ENCODE measurements around the gene ZNF236.

The ZNF236 gene

DNA sequence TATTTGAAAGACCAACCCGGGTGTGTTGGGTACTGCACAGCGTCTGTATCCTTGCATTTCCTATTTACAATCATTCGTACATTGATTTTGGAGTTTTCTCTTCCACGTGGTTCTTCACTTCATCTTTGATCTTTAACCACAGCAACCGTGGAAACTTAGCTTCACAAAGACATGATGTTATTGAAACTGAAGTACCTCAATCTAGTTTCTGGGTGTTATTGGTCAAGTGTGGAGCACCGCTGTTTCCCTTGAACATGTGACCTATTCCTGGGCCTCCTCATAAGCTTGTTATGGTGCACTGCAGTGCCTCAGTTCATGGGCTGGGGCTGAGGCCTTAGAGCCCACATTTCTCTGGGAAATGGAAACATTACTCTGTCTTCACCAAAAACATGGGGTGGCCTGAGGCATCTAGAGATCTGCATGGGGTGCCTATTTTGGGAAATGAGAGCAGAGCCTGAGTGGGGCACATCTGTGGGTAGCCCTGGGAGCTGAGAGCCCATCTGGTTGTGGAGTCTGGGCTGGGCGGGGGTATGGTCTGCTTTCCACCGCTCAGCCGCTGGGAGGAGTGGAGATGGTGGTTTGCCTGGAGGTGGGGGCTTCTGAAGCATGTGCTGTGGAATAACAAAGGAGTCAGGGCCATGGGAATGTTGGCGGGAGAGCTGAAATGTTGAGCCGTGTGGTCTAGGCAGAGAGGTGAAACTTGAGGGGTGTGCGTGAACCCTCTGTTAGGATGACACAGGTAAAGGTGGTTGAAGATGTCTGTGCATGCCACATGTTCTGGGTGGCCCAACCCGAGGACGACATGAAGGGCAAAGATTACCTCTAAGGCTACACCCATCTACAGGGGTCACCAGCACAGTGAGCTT is 37.4 kb downstream of the ZNF236 start:
- no peak for DNase-seq (ENCODE audit: low read depth in 2 of 2)

DNA sequence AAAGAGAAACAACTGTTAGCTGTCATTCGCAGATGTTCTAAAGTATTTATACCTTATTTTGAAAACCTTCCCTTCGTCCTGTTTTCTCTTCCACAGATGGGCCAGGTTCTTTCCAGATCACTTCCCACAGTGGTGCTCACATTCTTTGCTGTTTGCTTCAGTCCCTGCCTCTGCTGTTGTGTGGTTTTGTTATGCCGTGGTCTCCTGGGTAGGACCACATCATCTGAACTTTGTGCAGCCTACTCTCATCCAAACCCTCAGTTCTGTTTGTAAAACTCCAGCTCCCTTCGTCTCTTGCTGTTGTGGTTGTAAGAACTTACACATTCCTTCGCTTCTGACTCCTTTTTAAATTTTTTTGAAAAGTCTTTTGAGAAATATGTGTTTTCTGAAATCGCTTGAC is 38.1 kb downstream of the ZNF236 start:
- no peak for DNase-seq (ENCODE audit: low read depth in 2 of 2)

DNA sequence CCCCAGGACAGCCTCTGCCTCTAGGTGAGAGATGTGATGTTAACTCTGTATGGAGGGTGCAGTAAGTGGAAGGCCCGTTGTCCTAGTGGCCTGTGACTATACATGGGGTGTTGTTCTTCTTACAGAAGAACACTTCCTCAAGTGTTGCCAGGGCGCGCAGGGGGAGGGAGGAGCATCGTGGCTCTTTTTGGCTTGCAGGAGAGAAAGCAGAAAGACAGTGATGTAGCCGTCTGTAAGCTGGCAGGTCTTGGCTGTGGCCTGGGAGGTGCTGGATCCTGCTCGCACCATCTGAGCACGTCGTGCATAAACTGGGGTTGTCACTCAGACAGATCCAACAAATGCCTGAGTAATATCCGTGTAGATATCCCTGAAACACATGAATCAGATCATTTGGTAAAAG is 44.3 kb downstream of the ZNF236 start:
- no peak for DNase-seq (ENCODE audit: low read depth in 2 of 2)

DNA sequence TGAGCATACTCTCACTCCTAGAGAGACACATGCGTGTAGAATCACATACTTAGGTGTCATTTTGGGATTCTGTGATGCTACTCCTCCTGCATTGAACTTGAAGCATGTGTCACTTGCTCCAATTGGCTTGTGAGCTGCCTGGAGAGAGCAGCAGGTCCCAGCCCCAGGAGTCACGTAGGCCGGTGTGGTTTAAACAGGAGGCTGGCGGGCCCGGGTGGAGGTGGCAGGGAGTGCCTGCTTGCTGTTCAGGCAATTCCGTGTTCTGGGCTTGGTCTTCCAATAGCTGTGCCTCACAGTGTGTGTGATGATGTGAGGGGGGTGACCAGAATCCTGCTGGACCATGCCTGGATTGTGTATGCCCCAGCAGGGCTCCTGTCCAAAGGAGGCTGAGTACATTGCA is 51.0 kb downstream of the ZNF236 start:
- DNase-seq (ENCODE audit: low read depth in 2 of 2), result no peak

DNA sequence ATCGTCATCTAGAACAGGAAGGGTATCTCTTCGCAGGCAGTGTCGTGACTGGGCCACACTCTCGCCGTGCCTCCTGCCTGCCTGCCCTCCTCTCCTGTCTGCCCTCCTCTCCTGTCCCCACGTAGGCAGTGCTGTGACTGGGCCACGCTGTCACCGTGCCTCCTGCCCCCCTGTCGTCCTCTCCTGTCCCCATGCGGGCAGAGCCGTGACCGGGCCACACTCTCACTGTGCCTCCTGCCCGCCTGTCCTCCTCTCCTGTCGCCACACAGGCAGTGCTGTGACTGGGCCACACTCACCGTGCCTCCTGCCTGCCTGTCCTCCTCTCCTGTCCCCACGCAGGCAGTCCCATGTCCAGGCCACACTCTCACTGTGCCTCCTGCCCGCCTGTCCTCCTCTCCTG is 51.4 kb downstream of the ZNF236 start:
- no peak for DNase-seq (ENCODE audit: low read depth in 2 of 2)

DNA sequence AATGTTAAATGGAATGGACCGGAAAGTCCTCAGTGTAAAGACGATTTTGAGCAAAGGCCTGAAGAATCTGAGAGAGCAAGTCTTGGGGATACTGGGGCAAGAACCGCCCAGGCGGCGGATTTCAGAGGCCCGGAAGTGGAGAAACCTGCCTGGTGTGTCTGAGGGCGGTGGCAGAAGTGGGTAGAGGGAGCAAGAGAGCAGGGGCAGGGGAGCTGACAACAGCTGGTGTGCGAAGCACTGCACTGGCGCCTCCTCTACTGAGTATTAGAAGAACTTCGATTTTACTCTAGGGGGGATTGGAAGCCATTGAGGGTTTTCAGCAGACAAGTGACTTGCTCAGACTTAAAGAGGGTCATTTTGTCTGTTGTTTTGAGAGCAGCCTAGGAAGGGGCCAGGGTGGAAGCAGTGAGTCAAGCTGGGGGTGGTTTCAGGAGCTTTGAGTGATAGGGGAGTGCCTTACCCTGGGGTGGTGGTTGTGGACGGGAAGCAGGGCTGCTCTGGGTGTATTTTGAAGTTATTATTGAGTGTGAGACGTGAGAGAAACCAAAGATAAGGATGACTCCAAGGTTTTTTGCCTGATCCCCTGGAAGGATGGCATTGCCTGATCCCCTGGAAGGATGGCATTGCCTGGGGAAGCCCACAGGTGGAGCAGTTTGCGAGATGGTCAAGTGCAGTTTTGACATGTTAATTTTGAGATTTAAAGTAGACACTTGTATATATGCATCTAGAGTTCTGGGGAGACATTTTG is 52.5 kb downstream of the ZNF236 start:
- no peak for DNase-seq (ENCODE audit: low read depth in 2 of 2)

DNA sequence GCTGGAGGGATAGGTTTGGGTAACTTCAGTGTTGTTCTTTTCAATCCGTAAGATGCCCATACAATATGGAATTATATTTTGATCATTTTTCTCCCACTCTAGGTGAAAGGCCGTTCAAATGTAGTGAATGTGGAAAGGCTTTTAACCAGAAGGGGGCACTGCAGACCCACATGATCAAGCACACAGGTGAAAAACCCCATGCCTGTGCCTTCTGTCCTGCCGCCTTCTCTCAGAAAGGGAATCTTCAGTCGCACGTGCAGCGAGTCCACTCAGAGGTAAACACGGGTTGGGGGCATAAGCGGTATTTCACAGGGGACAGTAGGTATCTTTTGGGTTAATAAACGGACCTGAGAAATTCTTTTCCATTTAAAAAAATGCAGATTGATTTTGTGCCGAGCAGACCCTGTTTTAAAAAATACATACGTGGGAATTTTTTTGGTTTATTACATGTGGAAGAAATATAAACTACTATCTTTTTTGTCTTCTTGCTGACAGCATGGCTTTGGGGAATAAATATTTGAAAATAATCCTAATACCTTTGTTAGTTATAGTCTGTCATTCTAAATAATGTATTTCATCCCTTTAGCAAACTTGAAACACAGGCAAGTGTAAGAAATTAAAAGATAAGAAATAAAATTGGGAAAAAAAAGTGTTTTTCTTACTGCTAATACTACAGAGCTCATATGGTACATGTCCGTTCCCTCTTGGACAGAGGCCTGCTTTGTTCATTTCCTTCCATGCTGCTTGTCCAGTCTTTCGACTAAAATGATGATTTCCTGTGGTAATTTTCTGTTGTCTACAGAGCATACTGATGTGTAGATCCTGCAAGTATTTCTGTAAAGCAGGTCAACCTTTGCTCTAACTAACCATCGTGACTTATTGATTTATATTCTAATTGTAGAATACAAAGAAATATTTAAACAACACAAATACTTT is 53.3 kb downstream of the ZNF236 start:
- peak in 1 of 2 donors; percentile 8 for DNase-seq (ENCODE audit: low read depth in 2 of 2)

DNA sequence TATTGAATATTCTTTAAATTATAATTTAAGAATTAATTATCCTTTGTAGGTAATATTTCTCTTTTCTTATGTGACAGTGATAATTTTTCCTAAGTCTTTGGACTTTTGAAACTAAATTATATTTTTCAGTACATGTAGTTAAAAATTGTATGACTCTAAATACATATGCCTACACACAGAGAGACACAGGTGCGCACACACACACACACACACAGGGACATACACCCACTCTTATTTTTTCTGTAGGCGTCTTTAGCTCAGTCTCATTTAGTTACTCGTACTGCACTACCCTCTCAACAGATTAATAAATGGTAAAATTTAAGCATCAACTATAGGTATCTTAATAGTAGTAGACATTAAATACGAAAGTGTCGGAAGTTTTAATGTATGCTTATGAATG is 56.1 kb downstream of the ZNF236 start:
- no peak for DNase-seq (ENCODE audit: low read depth in 2 of 2)

DNA sequence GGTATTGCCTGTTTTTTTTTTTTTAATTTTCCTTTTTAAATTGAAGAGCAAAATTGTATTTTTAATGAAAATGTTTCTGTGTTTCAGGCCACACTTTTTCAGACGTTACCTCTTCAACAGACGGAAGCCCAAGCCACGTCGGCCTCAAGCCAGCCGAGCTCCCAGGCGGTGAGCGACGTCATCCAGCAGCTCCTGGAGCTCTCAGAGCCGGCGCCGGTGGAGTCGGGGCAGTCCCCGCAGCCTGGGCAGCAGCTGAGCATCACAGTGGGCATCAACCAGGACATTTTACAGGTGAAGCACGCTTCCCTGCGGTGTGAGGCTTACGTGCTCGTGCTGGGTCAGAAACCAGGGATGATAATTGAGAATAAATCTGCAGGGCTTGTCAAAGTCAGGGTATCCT is 57.7 kb downstream of the ZNF236 start:
- DNase-seq (ENCODE audit: low read depth in 2 of 2), result no peak

DNA sequence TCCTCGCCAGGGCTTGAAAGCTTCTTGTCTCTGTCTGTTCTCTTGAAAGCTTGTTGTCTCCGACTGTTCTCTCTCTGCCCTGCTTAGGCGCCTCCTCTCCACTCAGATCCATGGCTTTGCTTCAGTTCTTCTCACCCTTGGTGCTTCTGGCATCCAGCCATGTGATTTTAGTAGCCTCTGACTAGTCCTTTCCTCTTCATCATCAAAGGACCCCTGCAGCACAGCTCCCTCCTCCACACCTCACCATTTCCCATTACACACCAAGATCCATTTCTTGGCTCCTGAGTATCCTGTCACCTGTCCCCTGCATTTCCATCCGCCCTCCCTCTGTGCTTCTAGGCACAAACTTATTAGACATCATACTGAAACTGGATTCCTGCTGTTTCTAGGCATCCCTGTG is 59.4 kb downstream of the ZNF236 start:
- no peak for DNase-seq (ENCODE audit: low read depth in 2 of 2)

DNA sequence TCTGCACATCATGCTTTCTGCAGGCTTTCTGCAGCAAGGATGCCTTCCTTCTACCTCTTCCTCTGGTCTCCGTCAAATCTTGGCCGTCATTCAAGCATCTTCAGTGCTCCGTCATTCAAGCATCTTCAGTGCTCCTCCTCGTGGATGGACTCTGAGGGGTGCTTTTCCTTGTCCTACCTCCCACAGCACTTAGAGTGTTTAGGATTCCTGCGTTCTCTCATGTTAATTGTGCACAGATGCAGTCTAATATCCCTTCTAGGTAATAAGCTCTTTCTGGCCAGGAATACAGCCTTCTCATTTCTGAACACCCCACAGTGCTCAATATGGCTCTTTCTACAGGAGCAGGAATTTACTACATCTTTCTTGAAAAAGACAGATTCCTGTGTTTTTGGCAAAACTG is 59.8 kb downstream of the ZNF236 start:
- no peak for DNase-seq (ENCODE audit: low read depth in 2 of 2)

DNA sequence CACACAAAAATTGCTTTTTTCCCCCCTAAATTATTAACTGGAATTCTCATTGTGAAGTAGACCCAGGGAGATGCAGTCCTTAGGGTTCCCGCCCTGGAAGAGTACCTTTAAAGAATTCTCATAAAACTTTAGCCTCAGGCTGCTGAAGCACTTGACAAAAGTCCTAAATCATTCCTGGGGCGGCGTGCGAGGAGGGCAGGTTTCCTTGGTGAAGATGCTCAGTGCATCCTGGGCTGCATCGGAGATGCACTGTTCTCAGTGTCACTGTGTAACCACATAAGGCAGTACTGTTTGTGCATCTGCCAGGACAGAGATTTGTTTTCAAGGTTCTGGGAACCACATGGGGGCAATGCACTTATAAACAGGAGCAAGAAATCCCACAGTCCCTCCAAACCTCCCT is 62.6 kb downstream of the ZNF236 start:
- no peak for DNase-seq (ENCODE audit: low read depth in 2 of 2)

DNA sequence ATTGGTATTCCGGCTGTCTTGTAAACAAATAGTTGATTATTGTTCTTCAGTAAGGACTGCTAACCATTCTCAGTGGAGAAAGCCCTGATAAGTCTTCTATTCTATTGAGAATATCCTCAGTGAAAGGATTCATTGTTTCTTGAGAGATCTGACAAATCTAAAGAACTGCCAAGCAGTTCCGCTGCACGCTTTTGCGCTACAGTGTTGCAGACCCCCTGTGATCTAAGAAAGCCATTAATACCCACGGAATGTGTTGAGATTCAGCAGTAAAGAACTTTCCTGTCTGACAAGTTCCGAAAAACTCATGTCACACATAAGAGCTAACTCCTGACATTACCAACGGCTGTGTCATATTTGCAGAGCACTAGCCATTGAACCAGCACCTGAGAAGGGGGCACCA is 63.8 kb downstream of the ZNF236 start:
- DNase-seq (ENCODE audit: low read depth in 2 of 2), result no peak

DNA sequence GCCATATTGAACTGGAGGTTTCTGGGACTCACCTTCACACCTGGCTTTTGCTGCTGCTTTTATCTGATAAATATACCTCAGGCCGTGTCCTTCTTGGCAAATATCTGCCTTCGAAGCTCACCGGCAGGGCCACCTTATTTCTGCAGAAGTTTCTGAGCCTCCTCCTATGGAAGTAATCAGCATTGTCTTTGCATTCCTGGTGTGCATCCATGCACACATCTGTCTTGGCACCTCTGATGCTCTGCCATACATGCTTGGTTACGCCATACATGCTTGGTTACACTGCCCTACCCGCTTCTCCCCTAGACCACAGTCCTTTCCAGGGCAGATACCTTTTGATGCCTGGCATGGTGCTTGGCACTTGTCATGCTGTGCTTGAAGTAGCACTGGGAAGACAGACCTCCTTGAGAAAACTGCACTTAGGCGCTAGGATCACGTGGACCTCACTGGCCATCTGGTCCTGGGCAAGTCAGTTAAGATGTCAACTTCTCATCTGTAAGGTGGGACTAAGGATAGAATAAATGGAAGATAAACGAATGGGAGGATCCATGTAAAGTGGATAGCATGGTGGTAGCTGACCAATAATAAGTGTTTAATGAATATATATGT is 66.8 kb downstream of the ZNF236 start:
- DNase-seq (ENCODE audit: low read depth in 2 of 2), result no peak

DNA sequence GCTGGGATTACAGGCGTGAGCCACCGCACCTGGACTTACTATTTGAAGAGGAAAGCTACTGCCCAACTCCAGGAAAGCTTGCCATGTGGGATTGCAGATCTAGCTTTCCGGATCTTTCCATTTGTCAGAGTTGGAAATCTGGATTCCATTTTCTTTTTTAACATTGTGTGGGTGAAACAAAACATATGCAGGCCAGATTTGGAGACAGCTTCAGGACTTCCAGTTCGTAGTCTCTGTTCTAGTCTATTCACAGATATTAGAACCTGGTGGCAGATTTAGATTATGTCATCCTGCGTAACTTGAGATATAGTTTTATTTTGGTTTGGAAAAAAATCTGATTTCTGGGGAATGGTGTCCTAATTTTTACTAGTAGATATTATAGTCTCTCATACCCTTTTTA is 70.5 kb downstream of the ZNF236 start:
- DNase-seq (ENCODE audit: low read depth in 2 of 2), result no peak

DNA sequence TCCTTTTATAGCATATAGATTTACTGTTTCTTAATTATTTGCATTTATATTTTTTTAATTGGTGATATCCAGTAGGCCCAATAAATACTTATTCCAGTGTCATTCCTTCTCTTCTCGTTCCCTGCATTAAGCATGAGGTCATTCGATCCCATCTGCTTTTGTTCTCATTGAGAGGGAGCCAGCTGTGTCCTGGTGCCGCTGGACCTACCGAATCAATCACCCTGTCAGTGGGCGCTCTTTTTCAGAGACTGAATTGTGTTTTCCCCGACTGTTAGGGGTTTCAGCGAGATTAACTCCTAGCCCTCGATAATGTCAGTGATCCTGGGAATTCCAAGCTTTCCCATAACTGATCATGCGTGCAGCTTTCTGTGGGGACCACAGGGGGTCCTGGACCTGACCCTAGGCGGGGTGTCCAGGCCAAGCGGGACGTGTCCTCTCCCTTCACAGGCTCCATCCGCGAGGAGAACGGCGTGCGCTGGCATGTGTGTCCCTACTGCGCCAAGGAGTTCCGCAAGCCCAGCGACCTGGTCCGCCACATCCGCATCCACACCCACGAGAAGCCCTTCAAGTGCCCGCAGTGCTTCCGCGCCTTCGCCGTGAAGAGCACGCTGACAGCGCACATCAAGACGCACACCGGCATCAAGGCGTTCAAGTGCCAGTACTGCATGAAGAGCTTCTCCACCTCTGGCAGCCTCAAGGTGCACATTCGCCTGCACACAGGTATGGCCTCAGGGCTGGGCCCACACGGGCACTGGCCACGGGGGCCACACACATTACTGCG is 72.4 kb downstream of the ZNF236 start:
- DNase-seq (ENCODE audit: low read depth in 2 of 2), result no peak

DNA sequence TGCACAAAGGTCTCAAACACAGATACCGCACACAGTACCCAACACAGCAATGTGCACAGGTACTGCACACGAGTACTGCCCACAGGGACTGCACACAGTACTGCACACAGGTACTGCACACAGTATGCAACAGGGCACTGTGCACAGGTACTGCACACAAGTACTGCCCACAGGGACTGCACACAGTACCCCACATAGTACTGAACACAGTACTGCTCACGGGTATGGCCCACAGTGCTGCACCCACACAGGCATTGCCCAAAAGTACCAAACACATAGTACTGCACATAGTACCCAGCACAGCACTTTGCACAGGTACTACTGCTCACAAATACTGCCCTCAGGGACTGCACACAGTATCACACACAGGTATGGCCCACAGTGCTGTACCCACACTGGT is 73.1 kb downstream of the ZNF236 start:
- DNase-seq (ENCODE audit: low read depth in 2 of 2), result no peak

DNA sequence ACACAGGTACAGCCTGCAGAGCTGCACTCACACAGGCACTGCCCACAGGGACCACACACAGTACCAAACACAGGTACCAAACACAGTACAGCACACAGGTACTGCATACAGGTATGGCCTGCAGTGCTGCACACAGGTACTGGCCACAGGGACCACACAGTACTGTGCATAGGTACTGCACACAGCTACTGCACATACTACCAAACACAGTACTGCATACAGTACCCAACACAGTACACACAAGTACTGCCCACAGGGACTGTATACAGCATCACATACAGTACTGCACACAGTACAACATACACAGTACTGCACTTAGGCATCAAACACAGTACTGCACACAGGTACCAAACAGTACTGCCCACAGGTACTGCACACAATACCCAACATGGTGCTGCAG is 74.3 kb downstream of the ZNF236 start:
- no peak for DNase-seq (ENCODE audit: low read depth in 2 of 2)

DNA sequence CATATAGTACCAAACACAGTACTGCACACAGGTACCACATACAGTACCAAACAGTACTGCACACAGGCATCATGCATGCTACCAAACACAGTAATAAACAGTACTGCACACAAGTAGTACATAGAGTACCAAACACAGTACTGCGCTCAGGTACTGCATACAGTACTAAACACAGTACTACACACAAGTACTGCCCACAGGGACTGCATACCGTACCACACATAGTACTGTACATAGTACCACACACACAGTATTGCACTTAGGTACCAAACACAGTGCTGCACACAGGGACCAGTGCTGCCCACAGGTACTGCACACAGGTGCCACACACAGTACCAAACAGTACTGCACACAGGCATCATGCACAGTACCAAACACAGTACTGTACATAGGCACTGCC is 74.9 kb downstream of the ZNF236 start:
- DNase-seq (ENCODE audit: low read depth in 2 of 2), result no peak

DNA sequence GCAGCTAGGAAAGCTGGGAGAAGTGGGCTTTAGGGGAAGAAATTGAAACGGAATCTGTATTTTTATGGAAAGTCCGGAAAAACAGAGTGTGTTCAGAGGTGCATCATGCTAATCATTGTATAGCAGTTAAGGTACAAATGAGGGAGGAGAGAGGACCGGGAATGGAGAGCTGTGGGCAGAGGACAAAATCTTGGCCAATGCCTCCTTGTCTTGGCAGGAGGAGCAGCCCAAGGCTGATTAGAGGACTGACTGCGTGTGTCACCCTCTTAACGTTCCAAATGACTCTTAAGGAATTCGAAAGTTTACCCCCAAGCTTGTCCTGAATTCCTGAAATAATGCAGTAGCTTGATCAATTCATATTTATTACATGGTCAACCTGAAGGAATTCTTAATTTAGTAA is 81.0 kb downstream of the ZNF236 start:
- DNase-seq (ENCODE audit: low read depth in 2 of 2), result no peak

DNA sequence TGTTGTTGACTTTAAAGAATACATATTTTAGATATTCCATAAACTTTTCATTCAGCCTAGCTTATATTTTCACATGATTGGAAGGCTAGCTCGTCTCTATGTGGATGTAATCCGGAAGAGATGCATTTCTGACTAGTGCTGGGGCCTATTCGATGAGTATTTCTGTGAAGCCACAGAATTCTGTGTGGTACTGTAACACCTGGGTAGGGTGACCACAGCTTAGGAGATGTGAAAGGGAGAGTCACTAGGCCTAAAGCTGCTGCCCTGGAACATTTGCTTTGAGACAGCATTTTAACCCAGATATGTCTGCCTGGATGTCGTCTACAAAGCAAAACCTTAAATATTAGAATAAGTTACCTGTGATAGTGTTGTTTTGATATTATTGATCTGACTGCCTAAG is 83.5 kb downstream of the ZNF236 start:
- DNase-seq (ENCODE audit: low read depth in 2 of 2), result no peak

Data from stimulated activated CD4-positive, alpha-beta T cell treated with anti-CD3 and anti-CD28 coated beads, Interleukin-1b, Interleukin-23, amount 100 ng/mL, for 1 hour (primary cell).